ENCODE measurements around the gene WASHC3.
A peak's percentile ranks its signal among the peaks of the same experiment; 100 is the strongest.
"Not testable (repeated sequence)": the region's sequence is repeated elsewhere in the genome, so short reads cannot be mapped to it uniquely, and the experiment has no call there.

WASHC3 gene

GRCh38 chr12:102061560-102062418, at the start of gene WASHC3:
Gene WASHC3 (minus strand): TSS chr12:102061991. CDS start chr12:102061962, 29 bp downstream.
- peak; percentile 67 to 96 (median 93) for DNase-seq

- DNase-seq = no peak
Measured at GRCh38 chr12:102110782-102111181, 49.0 kb upstream of the WASHC3 start.

- no peak for DNase-seq
Measured at GRCh38 chr12:102107970-102108369, 46.2 kb upstream of the WASHC3 start.

GRCh38 chr12:102106905-102107304, 45.1 kb upstream of the WASHC3 start:
- DNase-seq = no peak

GRCh38 chr12:102096855-102097254, 35.1 kb upstream of the WASHC3 start:
- peak in 1 of 14 donors; percentile 28 for DNase-seq

GRCh38 chr12:102095677-102096263, 34.0 kb upstream of the WASHC3 start:
- no peak for DNase-seq

GRCh38 chr12:102093319-102093718, 31.5 kb upstream of the WASHC3 start:
- no peak for DNase-seq

GRCh38 chr12:102089228-102089835, 27.5 kb upstream of the WASHC3 start:
- not testable (repeated sequence) for DNase-seq

- DNase-seq = no peak
Measured at GRCh38 chr12:102080842-102081241, 19.1 kb upstream of the WASHC3 start.

GRCh38 chr12:102072092-102072491, 10.3 kb upstream of the WASHC3 start:
- not testable (repeated sequence) for DNase-seq

GRCh38 chr12:102069707-102070106, 7.9 kb upstream of the WASHC3 start:
- no peak for DNase-seq

- no peak for DNase-seq
Measured at GRCh38 chr12:102067574-102068258, 5.9 kb upstream of the WASHC3 start.

GRCh38 chr12:102064476-102064875, 2.7 kb upstream of the WASHC3 start:
- DNase-seq = no peak

GRCh38 chr12:102063069-102063468, 1.3 kb upstream of the WASHC3 start:
- DNase-seq = no peak

GRCh38 chr12:102062419-102062806, 622 bp upstream of the WASHC3 start:
- DNase-seq = no peak

- peak in 1 of 14 donors; percentile 36 for DNase-seq
Measured at GRCh38 chr12:102061096-102061559, 663 bp downstream of the WASHC3 start.

- DNase-seq = no peak
Measured at GRCh38 chr12:102059343-102059742, 2.4 kb downstream of the WASHC3 start.

GRCh38 chr12:102054345-102054744, 7.4 kb downstream of the WASHC3 start:
- DNase-seq = no peak

- DNase-seq = no peak
Measured at GRCh38 chr12:102053062-102053349, 8.8 kb downstream of the WASHC3 start.

GRCh38 chr12:102052192-102053061, 9.4 kb downstream of the WASHC3 start:
- DNase-seq = no peak

GRCh38 chr12:102051431-102051965, 10.3 kb downstream of the WASHC3 start:
- no peak for DNase-seq

Data from C1 segment of cervical spinal cord (tissue), 14 donors.